ENCODE results near the gene PIM3. TPM values are rescaled to one million over a fixed set of nuclear protein-coding genes. Genes with fewer than 3 reads are reported as not detected.

PIM3 gene
- total RNA-seq, 1 donor from 2014 or later, result 57.0 TPM

DNA sequence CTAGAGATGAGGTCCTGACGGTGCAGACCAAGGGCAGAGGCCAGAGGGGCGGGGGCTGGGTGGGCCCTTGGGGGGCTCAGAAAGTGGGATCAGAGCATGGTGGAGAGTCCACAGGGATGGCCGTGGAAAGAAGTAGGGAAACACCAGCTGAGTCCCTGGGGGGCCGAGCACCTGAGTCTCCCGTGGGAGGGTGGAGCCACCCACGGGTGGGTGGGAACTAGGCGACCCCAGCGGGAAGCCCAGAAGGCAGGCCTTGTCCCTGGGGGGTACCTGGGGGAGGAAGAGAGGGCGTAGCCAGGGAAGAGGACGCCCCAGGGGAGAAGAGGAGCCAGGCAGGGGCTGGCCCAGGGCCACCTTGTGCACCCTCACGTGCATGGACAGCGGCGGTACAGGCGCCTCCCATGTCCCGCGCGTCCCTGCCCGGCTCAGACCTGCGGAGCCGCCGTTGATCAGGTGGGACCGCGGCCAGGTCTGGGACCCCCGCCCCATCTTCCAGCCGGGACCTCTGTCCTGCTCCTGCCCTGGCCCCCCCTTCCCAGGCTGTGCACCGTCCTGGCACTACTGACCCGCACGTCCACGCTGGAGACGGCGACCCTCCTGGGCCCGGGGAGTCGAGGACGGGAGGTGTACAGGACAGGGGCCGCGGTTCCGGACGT, 31.9 kb upstream of the PIM3 start:
- DNase-seq, result no peak

DNA sequence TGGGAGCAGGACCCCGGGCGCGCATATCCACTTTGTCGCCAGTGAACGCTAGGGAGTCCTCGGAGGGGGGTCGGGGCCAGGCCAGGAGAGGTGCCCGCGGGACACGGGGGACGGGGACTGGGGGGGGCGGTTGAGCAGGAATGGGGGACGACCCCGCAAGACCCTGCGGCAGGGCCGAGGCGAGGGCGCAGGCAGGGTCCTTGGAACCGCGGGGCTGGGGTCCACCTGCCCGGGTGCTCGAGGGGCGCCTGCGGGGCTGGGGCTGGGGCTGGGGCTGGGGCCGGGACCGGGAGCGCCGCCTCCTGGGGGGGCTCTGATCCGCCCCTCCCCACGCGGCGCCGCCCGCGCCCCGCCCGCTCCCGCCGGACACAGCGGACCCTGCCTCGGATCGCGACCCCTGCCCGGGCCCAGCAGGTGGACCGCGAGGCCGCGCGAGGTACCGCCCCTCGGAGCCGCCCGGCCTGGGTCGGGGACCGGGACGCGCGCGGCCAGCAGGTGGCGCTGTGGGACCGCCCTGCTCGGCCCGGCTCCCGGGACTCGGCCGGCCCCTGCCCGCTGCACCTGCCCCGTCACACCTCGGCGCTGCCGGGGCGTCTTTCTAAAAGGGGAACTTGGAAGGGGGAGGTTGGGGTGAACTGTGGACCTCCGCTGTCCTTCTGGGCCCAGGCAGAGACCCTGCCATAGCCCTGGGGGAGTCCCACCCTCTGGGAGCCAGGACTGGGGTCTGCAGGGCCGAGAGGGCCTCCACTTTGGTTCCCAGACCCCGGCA, 31.2 kb upstream of the PIM3 start:
- DNase-seq, result peak; percentile 67

DNA sequence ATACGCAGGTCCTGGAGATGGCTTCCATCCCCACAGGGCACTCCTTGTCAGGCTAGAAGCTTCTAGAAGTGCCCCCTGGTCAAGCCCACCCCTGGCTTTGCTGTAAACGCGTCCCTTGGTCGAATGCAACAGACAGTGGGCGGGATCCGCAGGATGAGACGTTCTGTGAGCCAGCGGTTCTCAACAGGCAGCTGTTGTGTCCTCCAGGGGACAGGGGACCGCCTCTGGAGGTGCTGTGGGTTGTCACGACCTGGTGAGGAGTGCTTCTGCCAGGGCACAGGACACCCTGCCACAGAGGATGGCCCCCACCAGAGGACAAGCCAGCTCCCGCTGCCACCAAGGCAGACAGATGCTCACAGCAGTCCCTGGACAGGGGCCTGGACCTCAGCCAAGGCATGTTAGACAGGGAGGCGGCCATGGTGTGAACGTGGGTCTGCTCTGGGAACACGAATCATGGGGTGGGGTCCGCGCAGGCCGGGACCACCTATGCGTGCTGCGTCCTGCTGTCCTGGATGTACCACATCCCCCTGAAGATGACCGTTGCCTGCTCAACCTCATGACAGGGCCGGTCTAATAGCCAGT, 30.5 kb upstream of the PIM3 start:
- DNase-seq, result no peak

DNA sequence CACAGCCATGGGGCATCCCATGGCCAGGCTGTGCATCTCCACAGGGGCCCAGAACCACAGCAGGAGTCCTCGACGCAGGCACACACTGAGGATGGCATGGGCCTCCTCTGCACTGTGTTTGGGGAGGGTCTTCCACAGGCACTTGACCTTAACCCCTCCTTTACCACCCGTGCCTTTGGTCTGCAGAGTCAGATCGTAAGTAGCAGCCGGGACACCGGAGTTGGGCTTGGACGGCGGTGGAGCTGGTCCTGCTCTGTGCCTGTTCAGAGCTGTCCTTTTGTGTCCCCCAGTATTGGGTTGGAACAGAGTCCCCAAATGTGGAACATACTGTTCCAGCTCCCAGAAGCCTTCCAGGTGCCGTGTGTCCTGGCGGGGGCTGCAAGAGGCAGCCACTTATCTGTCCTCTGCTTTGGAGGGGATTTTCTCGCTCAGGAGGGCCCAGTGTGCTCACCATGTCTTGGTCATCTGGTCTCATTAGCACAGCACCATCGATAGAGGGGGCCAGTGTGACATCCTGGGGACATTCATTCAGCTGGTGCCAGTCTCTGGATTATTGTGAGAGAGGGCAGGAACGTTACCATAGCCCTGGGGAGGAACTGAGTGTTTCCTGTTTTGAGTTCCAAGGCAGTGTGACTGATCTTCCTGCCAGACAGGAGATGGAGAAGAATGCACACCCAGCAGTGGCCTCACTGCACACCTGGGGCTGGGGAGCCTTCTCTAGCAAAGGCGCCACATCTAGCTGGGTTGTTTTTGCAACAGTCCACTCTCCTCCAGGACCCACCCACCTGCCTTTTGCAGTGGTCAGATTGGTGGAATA, 29.8 kb upstream of the PIM3 start:
- DNase-seq, result peak; percentile 63

DNA sequence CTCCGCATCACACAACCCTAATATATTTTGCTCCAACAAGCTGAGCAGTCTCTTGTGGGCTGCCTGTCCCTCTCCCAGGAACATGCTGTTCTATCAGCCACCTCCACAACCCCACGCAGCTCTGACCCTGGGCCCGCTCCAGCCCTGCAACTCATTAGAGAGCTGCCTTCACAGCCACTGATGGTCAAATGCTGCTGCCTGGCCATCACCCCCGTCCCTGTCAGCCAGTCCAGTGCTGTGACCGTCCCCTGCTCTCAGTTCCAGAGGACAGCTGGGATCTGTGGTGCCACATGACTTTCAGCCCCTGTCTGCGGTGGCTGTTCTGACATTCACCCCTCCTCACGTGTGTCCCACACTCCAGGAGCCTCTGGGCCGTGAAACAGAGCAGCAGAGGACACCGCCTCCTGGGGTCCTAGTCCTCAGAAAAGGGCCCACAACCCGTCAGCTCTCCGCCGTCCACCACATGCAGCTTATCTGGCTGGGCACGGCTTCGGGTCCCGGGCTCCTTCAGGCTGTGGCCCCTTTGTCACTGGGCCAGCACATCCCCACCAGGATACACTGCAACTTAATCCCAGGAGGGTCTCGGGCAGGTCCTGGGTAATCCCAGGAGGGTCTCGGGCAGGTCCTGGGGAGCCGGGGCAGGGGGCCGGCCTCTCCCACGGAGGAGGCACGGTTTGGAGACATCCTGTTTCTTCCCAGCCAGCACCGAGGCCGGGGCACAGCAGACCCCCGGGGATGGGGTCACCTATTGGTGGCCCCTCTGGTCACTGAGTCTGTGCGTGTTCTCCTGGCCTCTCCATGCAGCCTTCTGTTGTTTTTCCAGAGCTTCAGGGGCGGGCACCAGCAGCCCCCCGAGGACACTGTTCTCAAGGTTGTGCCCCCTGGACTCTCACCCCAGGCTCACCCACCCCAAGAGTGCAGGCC, 27.1 kb upstream of the PIM3 start:
- no peak for DNase-seq

DNA sequence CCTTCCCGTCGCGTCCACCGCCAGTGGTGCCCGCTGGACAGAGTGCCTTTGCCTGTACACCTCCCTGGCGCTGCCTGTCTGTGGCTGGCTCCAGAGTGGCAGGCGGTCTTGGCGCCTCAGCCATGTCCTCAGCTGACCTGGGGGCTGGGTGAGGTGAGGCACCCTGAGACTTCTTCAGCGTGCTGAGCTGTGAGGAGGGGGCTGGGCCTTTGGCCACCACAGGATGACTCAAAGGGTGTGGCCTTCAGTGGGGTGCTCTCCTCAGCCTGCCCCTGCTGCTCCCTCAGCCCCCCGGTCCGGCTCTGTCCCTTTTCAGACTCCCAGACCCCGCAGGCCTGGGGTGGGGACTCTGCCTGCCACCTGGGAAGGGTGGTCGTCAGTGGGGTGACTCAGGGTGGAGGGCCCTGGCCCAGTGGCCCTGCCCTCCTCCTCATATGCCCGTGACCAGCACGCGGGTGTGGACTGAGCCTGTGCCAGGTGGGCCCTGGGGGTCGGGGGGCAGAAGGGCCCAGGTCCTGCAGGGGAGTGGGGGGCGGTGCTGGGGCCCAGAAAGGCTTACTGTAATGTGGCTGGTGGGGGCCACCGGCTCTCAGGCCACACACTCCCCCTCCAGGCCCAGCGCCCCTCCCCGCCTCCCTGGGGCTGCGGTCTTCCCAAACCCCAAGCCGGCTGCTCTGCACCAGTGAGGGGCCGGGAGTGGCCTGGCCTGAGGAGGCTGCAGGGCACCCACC, 26.2 kb upstream of the PIM3 start:
- no peak for DNase-seq

DNA sequence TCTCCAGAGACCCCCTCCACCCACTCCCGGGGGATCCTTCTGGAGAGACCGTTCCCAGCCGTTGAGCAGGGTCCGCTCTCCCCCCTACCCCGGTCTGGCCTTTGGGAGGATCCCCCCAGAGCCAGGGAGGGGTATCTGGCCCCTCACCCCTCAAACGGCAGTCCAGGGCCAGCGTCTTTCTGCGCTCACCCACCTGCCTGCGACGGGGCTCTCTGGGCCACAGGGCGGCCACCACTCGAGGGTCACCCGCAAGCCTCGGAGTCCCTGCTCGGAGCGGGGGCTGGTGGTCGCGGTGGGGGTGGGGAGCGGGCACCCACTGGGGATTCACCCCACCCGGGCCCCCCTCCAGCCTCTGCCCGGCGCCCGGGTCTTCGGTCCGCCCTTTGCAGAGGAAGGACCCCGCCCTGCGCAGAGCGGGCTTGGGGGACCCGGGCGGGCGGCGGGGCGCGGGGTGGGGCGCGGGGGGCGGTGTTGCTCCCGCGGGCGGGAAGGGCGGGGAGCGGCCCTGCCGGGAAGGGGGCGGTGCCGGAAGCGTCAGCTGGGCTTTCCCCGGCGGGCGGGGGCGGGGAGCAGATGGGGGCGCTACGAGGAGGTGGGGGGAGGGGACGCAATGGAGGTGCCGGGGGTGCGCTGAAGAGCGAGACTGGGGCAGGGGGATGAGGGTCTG, 25.5 kb upstream of the PIM3 start:
- DNase-seq, result peak; percentile 80

DNA sequence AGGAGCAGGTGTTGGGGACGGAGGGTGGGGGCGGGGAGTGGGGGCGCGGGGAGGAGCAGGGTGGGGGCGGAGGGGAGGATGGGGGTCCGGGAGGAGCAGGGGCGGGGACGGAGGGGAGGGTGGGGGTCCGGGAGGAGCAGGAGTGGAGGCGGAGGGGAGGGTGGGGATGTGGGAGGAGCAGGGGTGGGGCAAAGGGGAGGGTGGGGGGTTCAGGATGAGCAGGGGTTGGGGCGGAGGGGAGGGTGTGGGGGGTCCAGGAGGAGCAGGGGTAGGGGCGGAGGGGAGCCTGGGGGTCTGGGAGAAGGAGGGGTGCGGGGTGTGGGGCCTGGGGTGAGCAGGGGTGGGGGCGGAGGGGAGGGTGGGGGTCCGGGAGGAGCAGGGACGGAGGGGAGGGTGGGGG, 25.0 kb upstream of the PIM3 start:
- DNase-seq, result no peak

DNA sequence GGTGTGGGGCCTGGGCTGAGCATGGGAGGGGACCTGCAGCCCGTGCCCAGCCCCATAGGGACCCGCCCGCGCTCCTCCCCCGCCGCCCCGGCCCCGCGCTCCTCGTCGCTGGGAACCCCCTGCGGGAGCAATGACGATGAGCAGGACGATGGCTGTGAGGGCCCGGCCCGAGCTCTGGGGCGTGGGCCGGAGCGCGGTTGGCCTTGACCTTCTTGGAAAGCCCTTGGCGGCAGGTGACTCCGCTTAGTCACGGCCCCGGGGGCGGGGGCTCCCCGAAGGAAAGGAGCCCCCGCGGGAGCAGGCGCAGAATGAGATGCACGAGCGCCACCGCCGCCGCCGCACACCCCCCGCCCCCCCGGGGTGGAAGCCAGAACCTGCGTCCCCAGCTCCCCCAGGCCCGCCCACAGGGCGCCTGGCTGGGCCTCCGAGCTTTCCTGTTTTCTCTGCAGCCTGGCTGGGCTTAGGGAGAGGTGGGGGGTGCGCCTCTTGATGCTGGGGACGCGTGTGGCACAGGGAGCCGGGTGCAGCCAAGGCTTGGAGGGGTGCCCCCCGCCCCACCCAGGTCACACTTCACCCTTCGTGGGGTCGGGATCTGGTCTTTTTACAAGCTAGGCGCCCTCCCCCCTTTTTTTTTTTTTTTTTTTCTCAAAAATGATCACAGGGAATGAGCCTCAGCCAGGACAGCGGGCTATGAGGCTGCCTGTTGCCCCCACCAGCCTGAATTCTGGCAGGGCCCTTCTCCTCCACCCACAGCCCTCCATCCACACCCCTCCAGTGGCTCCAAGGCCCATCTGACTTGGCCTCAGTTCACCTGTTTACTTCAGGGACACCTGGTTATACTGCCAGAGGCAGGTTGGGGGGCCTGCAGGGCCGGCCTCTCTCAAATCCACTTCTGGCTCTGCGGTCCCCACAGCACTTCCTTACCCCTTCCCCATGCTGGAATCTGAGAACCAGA, 24.3 kb upstream of the PIM3 start:
- DNase-seq, result peak; percentile 69

DNA sequence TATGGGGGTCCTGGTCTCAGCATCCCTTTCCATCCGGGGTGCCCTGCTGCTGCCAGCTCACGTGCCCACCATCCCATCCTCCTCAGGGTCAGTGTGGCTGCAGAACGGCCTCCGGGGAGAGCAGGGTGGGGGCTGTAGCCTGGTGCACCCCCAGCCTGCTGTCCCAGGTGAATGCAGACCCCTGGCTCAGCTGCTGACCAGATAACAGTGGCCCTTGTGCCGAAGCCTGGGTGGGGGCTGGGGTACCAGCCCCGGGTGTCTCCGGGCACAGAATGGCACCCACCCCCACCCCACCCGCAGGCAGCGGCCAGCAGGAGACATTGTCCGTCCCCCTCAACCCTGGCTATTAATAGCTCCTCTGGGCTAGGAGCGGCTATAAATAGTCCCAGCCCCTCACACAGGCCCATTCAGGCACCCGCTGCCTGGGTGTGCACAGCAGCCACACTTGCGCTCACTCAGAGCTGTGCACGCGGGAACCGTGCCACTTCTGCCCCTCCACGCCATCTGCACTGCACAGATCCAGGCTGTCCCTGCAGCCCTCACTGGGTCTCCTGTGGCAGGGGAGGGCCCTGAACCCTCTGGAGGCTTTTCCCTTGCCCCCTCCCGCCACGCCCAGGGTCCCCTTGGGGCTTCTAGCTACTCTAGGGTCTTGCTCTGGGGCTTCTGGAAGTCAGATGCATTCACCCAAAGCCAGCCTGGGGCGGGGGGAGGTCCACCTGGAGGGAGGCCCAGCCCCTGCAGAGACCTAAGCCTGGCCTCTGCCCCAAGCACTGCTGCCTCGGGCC, 23.4 kb upstream of the PIM3 start:
- DNase-seq, result peak; percentile 73

DNA sequence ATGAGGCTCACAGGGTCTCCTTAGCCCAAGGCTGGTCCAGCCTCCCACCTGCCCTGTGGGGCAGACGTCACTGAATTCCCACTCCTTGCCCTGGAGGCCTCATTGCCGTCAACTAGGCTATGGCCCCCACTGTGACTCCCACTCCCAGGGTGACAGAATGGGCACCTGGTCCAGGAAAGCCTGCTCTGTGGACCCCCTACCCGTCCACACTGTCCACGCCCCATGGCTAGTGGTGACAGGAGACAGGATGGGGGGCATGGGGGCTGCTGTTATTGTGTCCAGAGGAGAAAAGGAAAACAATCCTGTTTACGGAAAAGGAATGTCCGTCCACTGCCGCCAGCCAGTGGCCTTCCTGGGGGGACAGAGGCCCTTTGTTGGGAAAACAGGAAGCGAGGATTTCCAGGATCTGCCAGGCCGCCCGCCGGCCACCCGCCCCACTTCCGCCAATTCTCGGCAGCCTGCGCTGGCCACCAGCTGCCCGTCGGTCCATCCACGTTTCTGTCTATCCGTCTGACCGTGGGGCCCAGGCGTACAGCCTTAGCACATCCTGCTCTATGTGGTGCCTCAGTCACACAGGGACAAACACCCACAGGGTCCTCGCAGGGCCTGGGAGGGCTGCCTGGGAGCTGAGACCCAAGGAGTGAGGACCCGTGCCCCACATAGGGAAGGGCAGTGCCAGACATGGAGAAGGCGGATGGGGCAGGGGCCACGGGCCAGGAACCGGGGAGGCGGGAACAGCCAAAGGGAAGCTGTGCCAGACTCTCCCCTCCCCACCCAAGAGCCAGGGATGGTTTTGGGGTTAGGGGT, 22.6 kb upstream of the PIM3 start:
- no peak for DNase-seq

DNA sequence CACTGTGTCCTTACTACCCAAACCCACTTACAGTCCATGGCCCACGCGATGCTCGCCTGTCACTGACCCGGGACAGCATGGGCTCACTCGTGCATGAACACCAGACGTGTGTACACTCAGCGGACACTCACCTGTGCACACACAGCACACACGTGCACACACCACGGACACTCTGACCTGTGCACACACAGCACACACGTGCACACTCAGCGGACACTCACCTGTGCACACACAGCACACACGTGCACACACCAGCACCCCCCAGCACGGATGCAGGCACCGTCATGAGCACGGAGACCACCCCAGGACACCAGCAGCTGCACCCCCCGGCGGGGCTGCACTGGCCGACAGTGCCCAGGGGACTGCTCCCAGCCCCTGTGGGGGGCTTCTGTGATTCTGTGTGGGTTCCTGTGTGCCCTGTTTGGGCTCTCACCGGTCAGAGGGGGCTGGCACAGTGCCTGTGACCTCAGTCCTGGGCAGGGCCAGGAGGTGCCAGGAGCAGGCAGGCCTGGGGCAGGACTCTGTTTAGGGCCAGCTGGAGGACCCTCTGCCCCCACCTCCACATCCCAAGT, 21.9 kb upstream of the PIM3 start:
- no peak for DNase-seq

DNA sequence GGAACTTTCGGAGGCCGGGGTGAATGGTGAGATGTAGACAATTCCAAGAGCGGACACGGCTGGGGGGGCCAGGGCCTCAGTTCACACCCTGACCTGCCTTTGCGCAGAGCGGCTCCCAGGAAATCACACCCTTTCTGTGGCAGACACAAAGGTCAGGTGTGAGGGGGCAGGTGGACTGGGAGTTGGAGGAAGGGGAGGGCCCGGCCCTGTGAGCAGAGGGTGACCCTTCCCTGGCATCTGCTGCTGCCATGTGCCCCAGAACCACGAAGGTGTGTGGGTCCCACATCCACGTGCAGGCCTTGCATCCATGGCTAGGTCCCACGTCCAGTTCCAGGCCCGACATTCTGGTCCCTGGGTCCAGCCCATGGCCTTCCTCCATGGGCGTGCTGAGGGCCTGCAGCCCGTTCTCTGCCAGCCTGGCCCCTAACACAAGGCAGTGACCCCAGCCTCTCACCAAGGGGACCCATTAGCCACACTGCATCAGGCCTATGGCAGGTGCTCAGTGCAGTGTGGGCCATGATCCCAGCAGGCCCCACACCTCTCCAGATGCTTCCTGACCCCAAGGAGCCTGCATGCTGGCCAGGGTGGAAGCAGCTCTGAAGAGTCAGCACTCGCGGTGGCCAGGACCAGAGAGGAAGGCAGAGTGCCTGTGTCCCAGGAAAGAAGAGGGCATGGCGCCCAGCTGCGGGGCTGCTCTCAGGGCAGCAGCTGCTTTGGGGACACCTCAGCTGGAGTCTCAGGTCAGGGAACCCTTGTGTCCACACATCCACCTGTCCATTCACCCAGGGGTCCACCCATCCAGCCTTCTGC, 18.9 kb upstream of the PIM3 start:
- no peak for DNase-seq

DNA sequence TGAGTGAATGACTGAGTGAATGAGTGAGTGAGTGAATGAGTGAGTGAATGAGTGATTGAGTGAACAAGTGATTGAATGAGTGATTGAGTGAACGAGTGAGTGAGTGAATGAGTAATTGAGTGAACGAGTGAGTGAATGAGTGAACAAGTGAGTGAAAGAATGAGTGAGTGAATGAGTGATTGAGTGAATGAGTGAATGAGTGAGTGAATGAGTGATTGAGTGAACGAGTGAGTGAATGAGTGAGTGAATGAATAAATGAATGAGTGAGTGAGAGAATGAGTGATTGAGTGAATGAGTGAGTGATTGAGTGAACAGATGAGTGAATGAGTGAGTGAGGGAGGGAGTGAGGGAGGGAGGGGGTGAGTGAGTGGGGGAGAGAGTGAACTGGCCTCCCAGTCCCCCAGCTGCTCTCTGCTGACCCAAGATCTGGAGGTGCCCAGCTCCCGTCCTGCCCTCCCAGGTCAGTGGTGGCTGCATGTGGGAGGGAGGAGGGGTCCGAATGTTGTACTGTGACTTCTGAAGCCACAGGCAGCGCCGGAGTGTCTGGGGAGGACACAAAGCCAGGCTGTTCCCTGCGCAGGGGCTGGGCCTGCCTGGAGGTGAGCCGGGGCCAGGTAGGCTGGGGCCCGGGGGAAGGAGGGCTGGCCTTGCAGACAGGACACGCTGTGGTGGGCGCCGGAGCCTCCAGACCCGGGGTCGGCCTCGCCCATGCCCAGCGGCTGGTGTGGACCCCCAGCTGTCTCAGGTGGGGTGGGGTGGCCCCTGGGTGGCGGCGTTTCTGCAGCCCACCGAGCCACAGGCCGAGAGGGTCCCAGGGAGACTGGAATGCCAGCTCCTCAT, 17.8 kb upstream of the PIM3 start:
- no peak for DNase-seq

DNA sequence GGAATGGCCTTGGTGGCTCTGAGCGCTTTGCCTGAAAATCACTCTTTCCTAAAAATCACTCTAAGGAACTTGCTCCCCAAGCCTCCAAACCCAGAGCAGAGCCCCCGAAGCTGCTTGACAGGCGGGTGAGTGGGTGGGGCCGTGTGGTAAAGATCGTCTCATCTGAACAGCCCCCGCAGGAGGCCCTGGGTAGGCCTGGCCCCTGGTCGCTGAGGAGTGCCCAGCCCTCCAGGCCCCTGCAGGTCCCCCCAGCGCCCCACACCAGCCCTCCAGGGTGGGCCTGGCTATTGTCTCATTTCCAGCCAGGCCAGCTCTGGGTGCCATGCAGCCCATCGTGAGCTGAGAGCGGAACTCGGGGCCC, 17.2 kb upstream of the PIM3 start:
- no peak for DNase-seq

Measured in tongue (tissue), 2 donors.